IPS-20b (cell line): ENCODE results near the gene CLCF1.
A peak's percentile ranks its signal among the peaks of the same experiment; 100 is the strongest.

Experiments
- H3K27ac ChIP-seq: one replicate; pipeline ENCODE4 v1.5.1; 2013; ENCODE audit warnings: low read length
- H3K27me3 ChIP-seq: 2 replicates; pipeline ENCODE4 v1.6.1; 2013; ENCODE audit warnings: mild to moderate bottlenecking, low read length, inconsistent platforms; ENCODE audit not compliant: insufficient read depth
- H3K36me3 ChIP-seq: 2 replicates; pipeline ENCODE4 v1.6.1; 2013; ENCODE audit warnings: low read depth, mild to moderate bottlenecking, inconsistent platforms, low read length, moderate library complexity; ENCODE audit not compliant: insufficient read depth
- H3K4me1 ChIP-seq: 2 replicates; pipeline ENCODE4 v1.6.1; 2013; ENCODE audit warnings: mild to moderate bottlenecking, control low read depth, inconsistent platforms, low read length, moderate library complexity; ENCODE audit not compliant: insufficient read depth
- H3K4me3 ChIP-seq: 2 replicates; pipeline ENCODE4 v1.5.1; 2013; ENCODE audit warnings: mild to moderate bottlenecking, low read length, inconsistent platforms
- H3K9ac ChIP-seq: 2 replicates; pipeline ENCODE4 v1.6.1; 2013; ENCODE audit warnings: low read depth, mild to moderate bottlenecking, inconsistent platforms, low read length, moderate library complexity
- H3K9me3 ChIP-seq: 2 replicates; pipeline ENCODE4 v1.6.1; 2013; ENCODE audit warnings: mild to moderate bottlenecking, low read depth, low read length, inconsistent platforms; ENCODE audit not compliant: insufficient read depth

CLCF1 gene

DNA sequence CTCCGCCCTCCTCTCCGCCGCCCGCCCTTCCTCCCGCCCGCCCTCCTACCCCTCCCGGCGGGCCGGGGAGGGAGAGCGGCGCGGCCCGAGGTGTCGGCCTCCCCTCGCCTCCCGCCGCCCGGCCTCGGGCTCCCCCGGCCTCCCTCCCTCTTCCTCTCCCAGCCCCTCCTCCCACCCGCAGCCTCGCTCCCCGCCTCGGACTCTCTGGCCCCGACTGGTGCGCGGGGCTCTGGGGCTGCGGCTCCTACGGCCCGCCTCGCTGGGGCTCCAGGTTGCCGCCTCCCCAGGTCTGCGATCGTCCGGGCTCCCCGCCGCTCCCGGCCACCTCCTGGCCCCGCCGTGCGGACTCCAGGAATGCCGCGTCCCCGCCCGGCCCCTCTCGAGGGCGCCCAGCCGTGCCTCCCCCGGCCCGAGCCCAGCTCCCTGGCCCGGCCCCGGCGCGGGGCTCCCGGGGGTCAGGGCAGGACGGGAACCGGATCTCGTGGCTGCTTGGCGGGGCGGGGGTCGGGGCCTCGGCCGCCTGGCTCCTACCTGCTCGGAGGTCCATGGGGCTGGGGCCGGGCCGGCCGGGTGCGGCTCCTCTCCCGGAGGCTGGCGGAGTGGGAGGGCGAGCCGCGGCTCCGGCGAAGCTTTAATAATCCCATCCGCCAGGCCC lies at the start of gene CLCF1:
TSS of gene CLCF1 (minus strand) at position 606 of the 655 bp plus-strand sequence. CDS start at position 547, 59 bp downstream.
- H3K4me3 ChIP-seq: peak within 1 kb of the TSS; percentile 68
- H3K9ac ChIP-seq: peak within 1 kb of the TSS; percentile 48; the same call in 1 of the 2 replicates
- no peaks in the 10 kb centered on the region for H3K36me3 ChIP-seq
- no peaks in the 10 kb centered on the region for H3K9me3 ChIP-seq
- peaks cover 23% of the 10 kb centered on the region; the same call in 1 of the 2 replicates for H3K4me1 ChIP-seq
- no peak within 1 kb of the TSS for H3K27ac ChIP-seq
- H3K27me3 ChIP-seq: peaks cover 89% of the 10 kb centered on the region

DNA sequence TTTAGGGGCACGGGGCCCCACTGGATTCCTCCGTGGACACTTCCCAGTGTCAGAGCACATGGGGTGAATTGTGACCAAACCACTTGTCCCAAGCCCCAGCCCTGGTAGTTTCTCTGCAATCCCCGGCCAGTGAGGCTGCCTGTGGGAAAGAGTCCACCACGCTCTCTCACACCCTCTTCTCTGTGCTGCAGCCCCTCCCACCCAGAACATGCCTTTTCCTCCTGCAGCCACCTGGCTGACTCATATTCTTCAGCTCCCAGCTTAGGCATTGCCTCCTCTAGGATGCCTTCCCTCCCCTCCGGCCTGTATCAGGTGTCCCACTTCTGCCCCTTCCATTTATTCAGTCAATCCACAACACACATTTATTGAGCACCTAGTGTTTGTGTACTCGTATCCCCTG lies 49.5 kb upstream of the CLCF1 start:
- Histone ChIP-seq H3K27ac (no peak overlapping the region), H3K36me3 (no peaks in the 10 kb centered on the region), H3K4me1 (no peaks in the 10 kb centered on the region; the same call in 1 of the 2 replicates), H3K27me3 (peaks cover 9% of the 10 kb centered on the region), H3K9me3 (no peaks in the 10 kb centered on the region), H3K9ac (no peak overlapping the region), H3K4me3 (no peak overlapping the region)

DNA sequence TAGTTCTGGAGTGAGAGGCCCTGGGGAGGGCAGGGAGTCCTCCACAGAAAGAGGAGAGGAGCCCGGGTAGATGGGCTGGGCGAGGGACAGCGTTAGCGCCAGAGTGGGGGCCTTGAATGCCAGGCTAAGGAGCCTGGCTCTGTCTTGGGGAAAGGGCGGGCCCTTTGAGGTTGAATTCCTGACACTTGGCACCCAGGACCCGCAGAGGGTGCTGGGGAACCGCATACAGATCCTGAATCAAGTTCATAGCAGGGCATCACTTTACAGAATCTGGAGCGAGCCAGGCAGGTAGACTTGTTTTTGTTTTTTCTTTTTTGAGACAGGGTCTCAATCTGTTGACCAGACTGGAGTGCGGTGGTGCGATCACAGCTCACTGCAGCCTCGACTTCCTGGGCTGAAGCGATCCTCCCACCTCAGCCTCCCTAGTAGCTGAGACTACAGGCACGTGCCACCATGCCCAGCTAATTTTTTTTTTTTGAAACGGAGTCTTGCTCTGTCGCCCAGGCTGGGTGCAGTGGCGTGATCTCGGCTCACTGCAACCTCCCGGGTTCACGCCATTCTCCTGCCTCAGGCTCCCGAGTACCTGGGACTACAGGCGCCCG lies 48.1 kb upstream of the CLCF1 start:
- H3K27me3 ChIP-seq: peaks cover 9% of the 10 kb centered on the region
- no peak overlapping the region for H3K27ac ChIP-seq
- no peak overlapping the region for H3K9ac ChIP-seq
- no peaks in the 10 kb centered on the region for H3K4me1 ChIP-seq
- no peaks in the 10 kb centered on the region for H3K36me3 ChIP-seq
- H3K9me3 ChIP-seq: no peaks in the 10 kb centered on the region
- H3K4me3 ChIP-seq: peak overlapping the region; percentile 50; the same call in 1 of the 2 replicates

DNA sequence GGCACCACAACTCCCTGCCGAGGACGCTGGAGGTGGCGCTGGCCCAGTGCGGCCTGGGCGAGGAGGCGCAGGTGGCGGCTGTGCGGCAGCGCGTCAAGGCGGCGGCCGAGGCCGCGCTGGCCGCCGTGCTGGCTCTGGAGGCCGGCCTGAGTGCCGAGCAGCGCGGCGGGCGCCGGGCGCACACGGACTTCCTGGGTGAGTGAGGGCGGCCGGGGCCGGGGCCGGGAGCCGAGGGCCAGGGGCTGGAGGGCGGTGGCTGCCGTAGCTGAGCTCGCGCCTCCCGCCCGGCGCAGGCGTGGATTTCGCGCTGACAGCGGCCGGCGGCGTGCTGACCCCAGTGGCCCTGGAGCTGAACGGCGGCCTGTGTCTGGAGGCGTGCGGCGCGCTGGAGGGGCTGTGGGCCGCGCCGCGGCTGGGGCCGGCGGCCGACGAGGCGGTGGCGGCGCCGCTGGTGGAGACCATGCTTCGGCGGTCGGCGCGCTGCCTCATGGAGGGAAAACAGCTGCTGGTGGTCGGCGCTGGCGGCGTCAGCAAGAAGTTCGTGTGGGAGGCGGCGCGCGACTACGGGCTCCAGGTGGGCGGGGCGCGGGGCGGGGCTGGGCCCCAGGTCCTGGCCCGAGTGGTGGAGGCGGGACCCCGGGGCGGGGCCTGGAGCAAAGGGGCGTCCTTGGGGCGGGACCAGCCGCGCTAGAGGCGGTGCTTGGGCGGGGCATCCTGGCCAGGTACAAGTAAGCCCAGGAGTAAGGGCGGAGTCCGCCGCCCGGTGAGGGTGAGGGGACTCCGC lies 47.4 kb upstream of the CLCF1 start:
- H3K9me3 ChIP-seq: no peaks in the 10 kb centered on the region
- H3K9ac ChIP-seq: peak overlapping the region; percentile 21; the same call in 1 of the 2 replicates
- 0 out of 2 replicates have a peak, but pooled peaks cover 3% of the 10 kb centered on the region for H3K4me1 ChIP-seq
- H3K27me3 ChIP-seq: peaks cover 16% of the 10 kb centered on the region
- no peak overlapping the region for H3K27ac ChIP-seq
- no peaks in the 10 kb centered on the region for H3K36me3 ChIP-seq
- H3K4me3 ChIP-seq: peak overlapping the region; percentile 63

DNA sequence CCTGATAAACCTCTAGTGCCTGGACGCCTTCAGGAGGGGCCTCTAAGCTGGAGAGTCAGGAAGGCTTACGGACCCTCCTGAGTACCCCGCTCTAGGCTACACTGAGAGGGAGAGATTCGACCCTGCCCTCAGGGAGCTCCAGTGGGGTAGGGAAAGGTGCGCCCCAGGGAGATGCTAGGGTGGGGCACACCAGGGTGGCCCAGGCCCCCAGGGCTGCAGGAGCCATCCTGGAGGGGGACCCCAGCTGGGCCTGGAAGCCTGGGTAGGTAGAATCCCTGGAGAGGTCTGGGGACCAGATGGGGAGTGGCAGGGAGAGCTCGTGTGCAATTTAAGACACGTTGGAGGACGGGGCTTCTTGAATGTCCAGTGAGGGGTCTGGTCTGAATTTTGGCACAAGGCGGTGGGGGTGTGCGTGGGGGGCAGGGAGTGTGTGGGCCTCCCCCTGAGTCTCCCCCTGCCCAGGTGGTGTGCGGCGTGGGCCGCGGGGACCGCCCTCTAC lies 46.8 kb upstream of the CLCF1 start:
- peaks cover 18% of the 10 kb centered on the region for H3K27me3 ChIP-seq
- no peaks in the 10 kb centered on the region for H3K9me3 ChIP-seq
- H3K9ac ChIP-seq: peak overlapping the region; percentile 21; the same call in 1 of the 2 replicates
- no peaks in the 10 kb centered on the region for H3K36me3 ChIP-seq
- H3K4me3 ChIP-seq: peak overlapping the region; percentile 63
- 0 out of 2 replicates have a peak, but pooled peaks cover 3% of the 10 kb centered on the region for H3K4me1 ChIP-seq
- no peak overlapping the region for H3K27ac ChIP-seq

DNA sequence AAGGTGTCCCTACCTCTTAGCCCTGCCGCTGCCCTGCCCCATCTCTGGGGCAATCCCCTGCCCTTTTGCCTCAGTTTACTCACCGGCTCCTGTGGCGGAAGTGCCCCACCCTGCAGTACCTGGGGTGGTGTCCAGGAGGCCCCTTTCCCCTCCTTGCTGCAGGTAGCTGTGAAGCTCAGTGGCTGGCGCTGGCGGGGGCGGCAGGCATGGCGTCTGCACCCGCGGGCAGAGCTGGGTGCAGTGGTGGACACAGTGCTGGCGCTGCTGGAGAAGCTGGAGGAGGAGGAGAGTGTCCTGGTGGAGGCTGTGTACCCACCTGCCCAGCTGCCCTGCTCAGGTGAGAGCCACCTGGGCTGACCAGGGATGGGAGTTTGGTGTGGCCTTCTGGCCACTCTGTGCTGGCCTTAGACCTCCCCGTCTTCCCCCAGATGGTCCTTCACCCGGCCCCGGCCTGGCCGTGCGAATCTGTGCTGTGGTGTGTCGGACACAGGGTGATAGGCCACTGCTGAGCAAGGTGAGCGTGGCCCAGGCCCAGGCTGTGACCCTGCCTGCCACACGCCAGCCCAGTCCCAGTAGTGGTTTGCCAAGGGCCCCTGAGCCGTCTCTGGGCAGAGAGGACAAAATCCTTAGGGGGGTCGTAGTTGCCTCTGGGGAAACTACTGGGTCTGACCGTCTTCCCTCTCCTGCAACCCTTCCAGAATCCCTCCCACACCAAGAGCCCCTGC lies 46.1 kb upstream of the CLCF1 start:
- no peak overlapping the region for H3K27ac ChIP-seq
- no peak overlapping the region; the same call in 1 of the 2 replicates for H3K9ac ChIP-seq
- H3K4me3 ChIP-seq: peak overlapping the region; percentile 63; the same call in 1 of the 2 replicates
- 0 out of 2 replicates have a peak, but pooled peaks cover 3% of the 10 kb centered on the region for H3K4me1 ChIP-seq
- no peaks in the 10 kb centered on the region for H3K36me3 ChIP-seq
- H3K27me3 ChIP-seq: peaks cover 25% of the 10 kb centered on the region
- H3K9me3 ChIP-seq: no peaks in the 10 kb centered on the region

DNA sequence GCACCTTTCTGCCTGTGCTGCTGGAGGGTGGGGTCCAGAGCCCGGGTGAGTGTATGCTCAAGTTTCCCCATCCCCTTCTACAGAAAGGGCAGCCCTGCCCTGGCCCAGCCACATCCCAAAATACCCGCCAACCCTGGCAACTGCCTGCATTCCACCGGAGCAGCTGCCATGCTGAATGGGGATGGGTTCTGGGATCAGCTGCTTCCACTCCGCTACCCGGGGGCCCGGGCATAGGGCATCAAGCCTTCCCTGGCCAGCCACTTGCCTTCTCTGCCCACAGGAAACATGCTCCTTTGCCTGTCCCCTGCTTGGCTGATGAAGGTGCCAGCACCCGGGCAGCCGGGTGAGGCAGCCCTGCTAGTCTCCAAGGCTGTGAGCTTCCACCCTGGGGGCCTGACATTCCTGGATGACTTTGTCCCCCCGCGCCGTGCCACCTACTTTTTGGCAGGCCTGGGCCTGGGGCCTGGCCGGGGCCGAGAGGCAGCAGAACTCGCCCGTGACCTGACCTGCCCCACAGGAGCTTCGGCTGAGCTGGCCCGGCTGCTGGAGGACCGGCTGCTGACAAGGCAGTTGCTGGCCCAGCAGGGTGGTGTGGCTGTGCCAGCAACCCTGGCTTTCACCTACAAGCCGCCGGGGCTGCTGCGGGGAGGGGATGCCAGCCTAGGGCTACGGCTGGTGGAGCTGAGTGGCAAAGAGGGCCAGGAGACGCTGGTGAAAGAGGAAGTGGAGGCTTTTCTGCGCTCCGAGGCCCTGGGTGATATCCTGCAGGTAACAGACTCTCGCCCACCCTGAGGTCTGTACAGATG lies 45.3 kb upstream of the CLCF1 start:
- peaks cover 27% of the 10 kb centered on the region for H3K27me3 ChIP-seq
- no peak overlapping the region for H3K4me3 ChIP-seq
- no peaks in the 10 kb centered on the region for H3K9me3 ChIP-seq
- 0 out of 2 replicates have a peak, but pooled peaks cover 3% of the 10 kb centered on the region for H3K4me1 ChIP-seq
- no peak overlapping the region for H3K9ac ChIP-seq
- no peak overlapping the region for H3K27ac ChIP-seq
- no peaks in the 10 kb centered on the region for H3K36me3 ChIP-seq

DNA sequence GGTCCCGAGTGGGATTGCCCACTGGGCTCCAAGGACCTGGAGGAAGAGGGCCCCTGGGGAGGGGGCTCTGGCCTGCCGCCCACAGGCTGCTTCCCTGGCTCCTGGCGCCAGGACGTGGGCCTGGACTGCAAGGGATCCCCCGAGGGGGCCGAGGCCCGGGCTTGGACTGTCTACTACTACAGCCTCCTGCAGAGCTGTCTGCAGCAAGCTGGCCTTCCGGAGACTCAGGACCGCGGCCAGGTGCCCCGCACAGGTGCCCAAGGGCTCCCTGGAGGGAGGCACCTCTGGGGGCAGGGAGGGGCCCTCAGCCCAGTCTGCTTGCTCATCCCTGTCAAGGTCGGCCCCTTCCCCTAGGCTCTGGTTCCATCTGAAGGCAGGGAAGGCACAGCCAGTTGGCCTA lies 44.0 kb upstream of the CLCF1 start:
- Histone ChIP-seq H3K27ac (no peak overlapping the region), H3K27me3 (peaks cover 38% of the 10 kb centered on the region), H3K4me3 (no peak overlapping the region), H3K36me3 (no peaks in the 10 kb centered on the region), H3K9ac (no peak overlapping the region), H3K4me1 (0 out of 2 replicates have a peak, but pooled peaks cover 3% of the 10 kb centered on the region), H3K9me3 (no peaks in the 10 kb centered on the region)

DNA sequence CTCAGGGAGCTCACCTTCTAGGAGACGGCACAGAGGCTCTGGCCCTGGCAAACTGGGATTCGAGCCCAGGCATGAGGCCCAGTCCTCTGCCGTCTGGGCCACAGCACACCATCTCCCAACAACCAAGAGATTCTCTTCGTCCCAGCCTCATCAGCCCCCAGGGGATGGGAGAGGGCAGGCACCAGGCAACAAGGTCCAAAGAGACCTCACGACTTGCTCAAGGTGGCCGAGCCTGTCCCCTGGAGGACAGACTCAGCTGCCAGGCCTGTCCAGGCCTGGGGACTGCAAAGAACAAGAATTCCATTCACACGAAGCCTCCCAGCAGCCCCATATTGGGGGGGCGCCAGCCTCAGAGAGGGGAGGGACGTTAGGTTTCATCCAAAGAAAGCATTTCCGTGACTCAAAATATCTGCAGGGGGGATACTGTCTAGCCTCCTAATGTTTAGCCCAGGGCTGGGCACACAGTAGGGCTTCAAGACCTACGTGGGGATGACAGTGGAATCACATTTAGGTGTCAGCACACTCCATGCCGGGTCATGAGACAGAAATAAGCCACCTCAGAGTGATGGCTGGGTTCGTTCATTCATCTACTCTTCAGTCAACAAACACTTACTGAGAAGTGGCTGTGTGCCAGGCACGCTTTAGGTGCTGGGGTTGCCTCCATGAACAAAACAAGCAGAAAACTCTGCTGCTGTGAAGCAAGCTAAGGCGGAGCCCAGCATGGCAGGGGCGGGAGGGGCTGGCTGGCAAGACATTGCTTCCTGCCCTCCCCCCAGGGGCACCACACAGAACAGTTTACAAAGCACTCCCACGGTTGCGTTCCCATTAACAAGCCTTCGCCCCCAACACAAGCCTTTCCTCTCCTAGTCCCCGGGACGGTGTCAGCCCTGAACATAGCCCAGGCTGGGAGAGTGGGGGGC lies 43.3 kb upstream of the CLCF1 start:
- Histone ChIP-seq H3K4me1 (0 out of 2 replicates have a peak, but pooled peaks cover 3% of the 10 kb centered on the region), H3K27me3 (peaks cover 45% of the 10 kb centered on the region), H3K27ac (no peak overlapping the region), H3K9me3 (no peaks in the 10 kb centered on the region), H3K9ac (no peak overlapping the region), H3K4me3 (no peak overlapping the region), H3K36me3 (no peaks in the 10 kb centered on the region)
